ENCODE results near the gene ITIH5. TPM values are rescaled to one million over a fixed set of nuclear protein-coding genes. Genes with fewer than 3 reads are reported as not detected.
A peak's percentile ranks its signal among the peaks of the same experiment; 100 is the strongest.

ITIH5 gene
- total and polyA plus RNA-seq, 9 of the 15 experiments (the other 6 are each of a cell fraction or from before 2014, with no cell fraction given) = 0.52 to 4.5 (median 2.6) TPM

- no peak for TF ChIP-seq SOX6 (IDR thresholded peaks at IDR 0.05)
- no peak for TF ChIP-seq HOMEZ (CRISPR knock-in tag; IDR thresholded peaks at IDR 0.05)
Observed at GRCh38 chr10:7526017-7526400, 140.8 kb downstream of the ITIH5 start (continued).

DNA sequence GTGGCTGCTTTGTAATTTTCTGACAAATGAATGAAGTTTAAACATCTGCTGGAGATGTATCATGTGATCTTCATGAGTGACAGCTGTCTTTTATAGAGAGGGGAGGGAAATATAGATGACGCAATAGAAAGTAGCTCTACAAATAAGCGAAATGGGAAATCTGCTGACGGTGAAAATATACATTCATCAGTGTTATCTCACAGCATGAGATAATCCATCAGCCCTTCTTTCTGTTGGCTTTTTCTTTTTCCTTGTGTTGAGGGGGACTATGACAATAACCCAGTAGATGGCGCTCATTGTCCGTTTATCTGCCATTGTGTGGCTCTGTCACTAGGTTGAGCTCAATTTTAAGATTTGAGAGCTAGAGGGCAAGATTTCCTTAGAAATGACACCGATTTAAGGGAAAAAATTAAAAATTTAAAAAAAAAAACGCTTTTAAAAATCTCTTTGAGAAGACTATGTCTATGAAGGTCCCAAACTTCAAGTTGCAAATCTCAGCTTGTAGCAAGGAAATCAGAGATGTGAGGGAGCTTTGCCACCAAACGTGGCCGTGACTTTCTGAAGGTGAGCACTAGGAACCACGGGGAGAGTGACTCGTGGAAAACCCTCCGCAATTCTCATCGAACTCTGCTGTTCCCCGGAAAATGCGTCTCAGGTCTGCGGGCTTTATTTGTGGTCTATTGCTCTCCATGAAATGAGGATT, 141.3 kb downstream of the ITIH5 start:
- H3K9ac ChIP-seq (ENCODE audit: insufficient read depth in 1 of 2, low read depth in 2 of 2, low read length in 2 of 2) = no peak overlapping the region
- FAIRE-seq = peak; percentile 98
- WGBS (ENCODE audit: insufficient coverage, low coverage, missing lambda C conversion rate) = 6% methylated on average over 14 of the region's 16 CpGs
- TF ChIP-seq NFXL1 (CRISPR knock-in tag; IDR thresholded peaks at IDR 0.05) (no peak), ZNF740 (CRISPR knock-in tag; IDR thresholded peaks at IDR 0.05) (no peak), ZNF740 (tag; IDR thresholded peaks at IDR 0.05) (no peak), NFIX (CRISPR knock-in tag; IDR thresholded peaks at IDR 0.05; ENCODE audit: low read depth) (no peak), LEF1 (IDR thresholded peaks at IDR 0.05) (no peak), SRF (CRISPR knock-in tag; IDR thresholded peaks at IDR 0.05) (no peak), COPS2 (conservative IDR thresholded peaks at IDR 0.05) (no peak), SMAD1 (IDR thresholded peaks at IDR 0.05; ENCODE audit: low read depth, low read length, partially characterized antibody) (no peak), ADNP (tag; IDR thresholded peaks at IDR 0.05) (no peak), PHF20 (IDR thresholded peaks at IDR 0.05; ENCODE audit: partially characterized antibody) (no peak), XRCC5 (IDR thresholded peaks at IDR 0.05; ENCODE audit: low read depth, low read length) (no peak), GABPB1 (CRISPR knock-in tag; IDR thresholded peaks at IDR 0.05) (no peak), ATF7 (IDR thresholded peaks at IDR 0.05) (peak; percentile 57; the same call in 1 of the 2 replicates)
- TF ChIP-seq, protein P1, sequence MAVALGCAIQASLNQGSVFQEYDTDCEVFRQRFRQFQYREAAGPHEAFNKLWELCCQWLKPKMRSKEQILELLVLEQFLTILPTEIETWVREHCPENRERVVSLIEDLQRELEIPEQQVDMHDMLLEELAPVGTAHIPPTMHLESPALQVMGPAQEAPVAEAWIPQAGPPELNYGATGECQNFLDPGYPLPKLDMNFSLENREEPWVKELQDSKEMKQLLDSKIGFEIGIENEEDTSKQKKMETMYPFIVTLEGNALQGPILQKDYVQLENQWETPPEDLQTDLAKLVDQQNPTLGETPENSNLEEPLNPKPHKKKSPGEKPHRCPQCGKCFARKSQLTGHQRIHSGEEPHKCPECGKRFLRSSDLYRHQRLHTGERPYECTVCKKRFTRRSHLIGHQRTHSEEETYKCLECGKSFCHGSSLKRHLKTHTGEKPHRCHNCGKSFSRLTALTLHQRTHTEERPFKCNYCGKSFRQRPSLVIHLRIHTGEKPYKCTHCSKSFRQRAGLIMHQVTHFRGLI (CRISPR knock-in tag; IDR thresholded peaks at IDR 0.05) = no peak

More for the DNA sequence above, 141.3 kb downstream of the ITIH5 start:
- no peaks in the 10 kb centered on the region for H4K20me1 ChIP-seq (replicated peaks; ENCODE audit: control insufficient read depth, insufficient read depth, low read length)
- BruUV-seq (replicated peaks) = no TSS peak
- peak; percentile 97 for ATAC-seq
- in situ Hi-C loops (cut with MboI) = loop anchor here (10.0 kb wide), 2 partner anchors 159 to 1779 kb away; no protein-coding TSS in a partner anchor
- peaks cover 0 to 11% of the 10 kb centered on the region in 2 experiments; a peak in 4 of 5 replicates for H3K27me3 ChIP-seq (ENCODE audit: control insufficient read depth in 2 of 2, insufficient read depth in 2 of 2, low read length in 2 of 2)
- no peak overlapping the region for H3K4me2 ChIP-seq (ENCODE audit: insufficient read depth, low read length)
- ChIA-PET CTCF (ENCODE audit: low intra/inter-chr PET ratio) (interaction anchor here (1.1 to 2.9 kb wide), 4 partner anchors 162 to 1776 kb away, joined by 3 to 22 read pairs (median 12); no protein-coding TSS in a partner anchor), POLR2A (interaction anchor here (0.6 to 0.8 kb wide), 2 partner anchors 740 to 1777 kb away, joined by 4 to 6 read pairs; no protein-coding TSS in a partner anchor)
- H3K4me1 ChIP-seq (replicated peaks in 1 of 2; ENCODE audit: control insufficient read depth in 2 of 2, insufficient read depth in 2 of 2, low read length in 2 of 2) = no peaks in the 10 kb centered on the region
- no peaks in the 10 kb centered on the region for H3K9me1 ChIP-seq (ENCODE audit: control insufficient read depth, insufficient read depth, low read length)
- no peaks in the 10 kb centered on the region for H3K36me3 ChIP-seq (ENCODE audit: control insufficient read depth, insufficient read depth, low read length)
- no peaks in the 10 kb centered on the region for H3K79me2 ChIP-seq (ENCODE audit: control insufficient read depth, insufficient read depth, low read length)
- DNase-seq (ENCODE audit: extremely low read depth in 1 of 4, low spot score in 3 of 4) = peak; percentile 67 to 78 (median 76)
- H2AFZ ChIP-seq (ENCODE audit: low read depth, low read length) = no peak overlapping the region
- intact Hi-C loops (cut with micrococcal nuclease) = loop anchor here (1.0 to 10.0 kb wide), 5 partner anchors 97 to 1777 kb away; no protein-coding TSS in a partner anchor
- H3K4me3 ChIP-seq = no peak overlapping the region
- H3K27ac ChIP-seq (ENCODE audit: extremely low read depth, low read depth, low read length) = no peak overlapping the region
- 0 out of 2 replicates have a peak, but pooled peaks cover 2% of the 10 kb centered on the region for H3K9me3 ChIP-seq (replicated peaks; ENCODE audit: control insufficient read depth, insufficient read depth, low read depth, low read length)
